ENCODE data around the gene TMEM158.
A peak's percentile ranks its signal among the peaks of the same experiment; 100 is the strongest.

TMEM158 gene

GRCh38 chr3:45199837-45200648 lies 26.0 kb downstream of the TMEM158 start:
- peak; percentile 65 for DNase-seq (ENCODE audit: low spot score)

- no peak for DNase-seq (ENCODE audit: low spot score)
Measured at GRCh38 chr3:45198264-45199260, 27.5 kb downstream of the TMEM158 start.

- no peak for DNase-seq (ENCODE audit: low spot score)
Measured at GRCh38 chr3:45194791-45195190, 31.3 kb downstream of the TMEM158 start.

- DNase-seq (ENCODE audit: low spot score): no peak
Measured at GRCh38 chr3:45191924-45192417, 34.1 kb downstream of the TMEM158 start.

- no peak for DNase-seq (ENCODE audit: low spot score)
Measured at GRCh38 chr3:45191424-45191823, 34.7 kb downstream of the TMEM158 start.

- no peak for DNase-seq (ENCODE audit: low spot score)
Measured at GRCh38 chr3:45188719-45189659, 37.1 kb downstream of the TMEM158 start.

- DNase-seq (ENCODE audit: low spot score): no peak
Measured at GRCh38 chr3:45187694-45188141, 38.4 kb downstream of the TMEM158 start.

- no peak for DNase-seq (ENCODE audit: low spot score)
Measured at GRCh38 chr3:45186871-45187270, 39.2 kb downstream of the TMEM158 start.

- no peak for DNase-seq (ENCODE audit: low spot score)
Measured at GRCh38 chr3:45185461-45185860, 40.6 kb downstream of the TMEM158 start.

GRCh38 chr3:45185052-45185451 lies 41.0 kb downstream of the TMEM158 start:
- DNase-seq (ENCODE audit: low spot score): no peak

GRCh38 chr3:45183872-45184262 lies 42.2 kb downstream of the TMEM158 start:
- no peak for DNase-seq (ENCODE audit: low spot score)

GRCh38 chr3:45182915-45183871 lies 42.9 kb downstream of the TMEM158 start:
- no peak for DNase-seq (ENCODE audit: low spot score)

- DNase-seq (ENCODE audit: low spot score): no peak
Measured at GRCh38 chr3:45181496-45181895, 44.6 kb downstream of the TMEM158 start.

GRCh38 chr3:45180899-45181298 lies 45.2 kb downstream of the TMEM158 start:
- no peak for DNase-seq (ENCODE audit: low spot score)

GRCh38 chr3:45180051-45180450 lies 46.0 kb downstream of the TMEM158 start:
- DNase-seq (ENCODE audit: low spot score): no peak

GRCh38 chr3:45179163-45179562 lies 46.9 kb downstream of the TMEM158 start:
- no peak for DNase-seq (ENCODE audit: low spot score)

GRCh38 chr3:45178183-45179023 lies 47.7 kb downstream of the TMEM158 start:
- no peak for DNase-seq (ENCODE audit: low spot score)

GRCh38 chr3:45176912-45177311 lies 49.2 kb downstream of the TMEM158 start:
- no peak for DNase-seq (ENCODE audit: low spot score)
